WERI-Rb-1 (cell line): ENCODE results near the gene ALCAM.

Experiments used
- DNase-seq: peaks from one replicate; pipeline ENCODE4 v3.0.0-alpha.2; 2020
- H3K27ac ChIP-seq: fragments of 250-450 bp; sonication (Bioruptor Pico); 2 replicates; pipeline ENCODE4 v1.5.1; 2020; ENCODE audit warnings: mild to moderate bottlenecking, moderate library complexity
- H3K27me3 ChIP-seq: fragments of 250-450 bp; sonication (Bioruptor Pico); 2 replicates; pipeline ENCODE4 v1.5.1; 2021; ENCODE audit warnings: mild to moderate bottlenecking, low read depth, moderate library complexity; ENCODE audit not compliant: insufficient read depth, severe bottlenecking
- H3K36me3 ChIP-seq: fragments of 250-450 bp; sonication (Bioruptor Pico); 2 replicates; pipeline ENCODE4 v1.5.1; 2020; ENCODE audit warnings: mild to moderate bottlenecking, moderate library complexity
- H3K4me3 ChIP-seq: 2 replicates; pipeline ENCODE4 v1.5.1; 2011; ENCODE audit warnings: low read depth, mild to moderate bottlenecking, control low read depth, low read length
- H3K9me3 ChIP-seq: fragments of 250-450 bp; sonication (Bioruptor Pico); 2 replicates; pipeline ENCODE4 v1.5.1; 2021; ENCODE audit warnings: mild to moderate bottlenecking, moderate library complexity; ENCODE audit not compliant: severe bottlenecking
- TF ChIP-seq, protein P1 (sequence below): IDR thresholded peaks from 2 replicates; pipeline ENCODE4 v1.5.1; 2011; ENCODE audit warnings: low read depth, mild to moderate bottlenecking, control low read depth, inconsistent platforms, low read length

Gene ALCAM

DNA sequence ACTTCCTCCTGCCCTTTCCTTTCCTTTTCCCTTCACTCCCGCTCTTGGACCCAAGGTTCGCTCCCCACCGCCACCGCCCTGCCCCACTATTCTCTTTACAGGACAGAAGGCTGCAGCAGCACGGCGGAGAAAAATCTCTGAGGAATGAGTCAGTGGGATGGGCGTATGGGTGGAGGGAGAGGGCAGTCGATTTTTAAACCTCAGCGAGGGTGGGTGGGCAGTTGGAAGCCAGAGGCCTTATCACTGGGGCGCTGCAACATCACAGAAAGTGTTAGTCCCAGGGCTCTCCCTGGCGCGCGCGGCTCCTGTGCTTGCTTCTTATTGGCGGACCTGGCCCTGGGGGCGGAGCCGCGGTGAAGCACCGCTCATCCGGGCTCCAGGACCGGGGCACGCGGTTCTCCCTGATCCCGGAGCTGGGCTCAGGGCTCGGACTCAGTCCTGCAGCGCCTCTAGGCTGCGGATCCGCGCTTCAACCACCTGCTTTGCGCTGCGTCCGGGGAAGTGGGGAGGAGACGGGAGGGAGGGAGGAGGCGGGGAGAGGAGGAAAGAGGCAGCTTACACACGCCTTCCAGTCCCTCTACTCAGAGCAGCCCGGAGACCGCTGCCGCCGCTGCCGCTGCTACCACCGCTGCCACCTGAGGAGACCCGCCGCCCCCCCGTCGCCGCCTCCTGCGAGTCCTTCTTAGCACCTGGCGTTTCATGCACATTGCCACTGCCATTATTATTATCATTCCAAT, at the start of gene ALCAM:
ALCAM (plus strand) TSS at position 584 of the 737 bp plus-strand sequence.
- H3K27me3 ChIP-seq, result no peaks in the 10 kb centered on the region
- DNase-seq, result peak; percentile 97
- no peaks in the 10 kb centered on the region for H3K9me3 ChIP-seq
- H3K36me3 ChIP-seq, result no peaks in the 10 kb centered on the region
- TF ChIP-seq, protein P1, sequence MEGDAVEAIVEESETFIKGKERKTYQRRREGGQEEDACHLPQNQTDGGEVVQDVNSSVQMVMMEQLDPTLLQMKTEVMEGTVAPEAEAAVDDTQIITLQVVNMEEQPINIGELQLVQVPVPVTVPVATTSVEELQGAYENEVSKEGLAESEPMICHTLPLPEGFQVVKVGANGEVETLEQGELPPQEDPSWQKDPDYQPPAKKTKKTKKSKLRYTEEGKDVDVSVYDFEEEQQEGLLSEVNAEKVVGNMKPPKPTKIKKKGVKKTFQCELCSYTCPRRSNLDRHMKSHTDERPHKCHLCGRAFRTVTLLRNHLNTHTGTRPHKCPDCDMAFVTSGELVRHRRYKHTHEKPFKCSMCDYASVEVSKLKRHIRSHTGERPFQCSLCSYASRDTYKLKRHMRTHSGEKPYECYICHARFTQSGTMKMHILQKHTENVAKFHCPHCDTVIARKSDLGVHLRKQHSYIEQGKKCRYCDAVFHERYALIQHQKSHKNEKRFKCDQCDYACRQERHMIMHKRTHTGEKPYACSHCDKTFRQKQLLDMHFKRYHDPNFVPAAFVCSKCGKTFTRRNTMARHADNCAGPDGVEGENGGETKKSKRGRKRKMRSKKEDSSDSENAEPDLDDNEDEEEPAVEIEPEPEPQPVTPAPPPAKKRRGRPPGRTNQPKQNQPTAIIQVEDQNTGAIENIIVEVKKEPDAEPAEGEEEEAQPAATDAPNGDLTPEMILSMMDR, result peak; percentile 72
- peak within 1 kb of the TSS; percentile 76 for H3K27ac ChIP-seq
- peak within 1 kb of the TSS; percentile 83 for H3K4me3 ChIP-seq

DNA sequence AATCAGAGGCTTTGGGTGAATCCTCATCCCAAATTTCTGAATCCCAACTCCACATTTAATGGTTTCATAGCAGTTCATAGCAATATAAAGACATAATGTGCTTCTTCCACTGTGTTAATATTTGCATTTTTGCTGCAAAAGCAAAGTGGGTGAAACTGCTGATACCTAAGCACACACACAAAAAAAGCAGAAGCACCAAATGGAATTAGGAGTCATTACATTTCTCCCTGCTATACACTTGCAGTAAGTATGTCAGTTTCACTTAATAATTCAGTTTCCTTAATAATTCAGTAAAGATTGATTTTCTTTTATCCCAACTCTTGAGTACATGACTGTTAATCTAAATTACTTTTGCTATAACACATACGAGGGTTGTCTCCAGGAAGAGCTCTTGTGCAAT, 48.9 kb upstream of the ALCAM start:
- TF ChIP-seq, protein P1, result no peak
- H3K27me3 ChIP-seq, result no peaks in the 10 kb centered on the region
- no peak for DNase-seq
- H3K36me3 ChIP-seq, result no peaks in the 10 kb centered on the region
- no peaks in the 10 kb centered on the region for H3K9me3 ChIP-seq
- H3K4me3 ChIP-seq, result no peak overlapping the region
- no peak overlapping the region for H3K27ac ChIP-seq

DNA sequence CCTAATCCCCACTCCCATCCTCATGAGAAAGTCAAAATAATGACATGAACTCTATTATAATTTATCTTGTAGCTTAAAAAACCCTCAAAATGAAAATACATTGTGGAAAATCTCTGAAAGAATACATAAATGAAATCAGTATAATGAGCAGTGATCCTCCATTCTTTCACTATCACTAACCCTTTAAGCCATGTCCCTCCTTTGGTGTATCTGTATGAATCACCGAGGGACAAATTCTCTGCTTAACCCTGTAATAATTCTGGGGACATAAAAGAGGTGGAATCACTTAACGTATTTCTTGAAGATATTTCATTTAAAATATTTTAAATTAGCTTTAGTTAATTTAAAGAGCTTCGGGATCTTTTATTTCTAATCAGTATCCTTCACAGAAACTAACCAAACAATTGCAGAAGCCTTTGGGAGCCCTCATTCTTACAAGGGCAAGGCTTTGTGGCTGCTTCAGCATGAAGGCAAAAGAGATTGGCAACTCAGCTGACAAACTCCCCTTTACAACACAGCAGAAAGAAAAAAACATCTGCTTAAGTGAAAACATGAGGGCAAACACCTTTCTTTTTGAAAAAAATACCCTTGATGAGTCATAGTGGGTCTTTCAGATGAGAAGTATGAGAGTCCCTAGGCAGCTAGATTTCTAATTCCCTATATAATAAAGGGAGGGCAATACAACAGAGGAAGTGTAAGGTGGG, 44.0 kb upstream of the ALCAM start:
- TF ChIP-seq, protein P1, result no peak
- no peaks in the 10 kb centered on the region for H3K36me3 ChIP-seq
- no peak overlapping the region for H3K27ac ChIP-seq
- no peak for DNase-seq
- H3K27me3 ChIP-seq, result no peaks in the 10 kb centered on the region
- no peak overlapping the region for H3K4me3 ChIP-seq
- no peaks in the 10 kb centered on the region for H3K9me3 ChIP-seq

DNA sequence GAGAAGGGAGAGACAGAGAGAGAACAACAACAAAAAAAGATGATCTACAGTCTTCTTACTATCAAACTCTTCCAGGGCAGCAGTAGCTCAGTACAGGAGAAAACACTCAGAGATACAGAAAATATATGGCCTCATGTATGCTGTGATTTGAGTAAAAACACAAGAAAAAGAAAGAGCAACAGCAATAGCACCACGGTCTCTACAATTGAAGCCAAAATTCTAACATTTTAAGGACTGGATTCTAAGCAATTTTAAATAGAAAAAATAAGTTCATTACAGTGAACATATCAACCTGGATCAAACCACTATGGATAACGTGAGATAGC, 43.5 kb upstream of the ALCAM start:
- Histone ChIP-seq H3K36me3 (no peaks in the 10 kb centered on the region), H3K27me3 (no peaks in the 10 kb centered on the region), H3K27ac (no peak overlapping the region), H3K4me3 (no peak overlapping the region), H3K9me3 (no peaks in the 10 kb centered on the region)
- TF ChIP-seq, protein P1, result no peak
- DNase-seq, result no peak

DNA sequence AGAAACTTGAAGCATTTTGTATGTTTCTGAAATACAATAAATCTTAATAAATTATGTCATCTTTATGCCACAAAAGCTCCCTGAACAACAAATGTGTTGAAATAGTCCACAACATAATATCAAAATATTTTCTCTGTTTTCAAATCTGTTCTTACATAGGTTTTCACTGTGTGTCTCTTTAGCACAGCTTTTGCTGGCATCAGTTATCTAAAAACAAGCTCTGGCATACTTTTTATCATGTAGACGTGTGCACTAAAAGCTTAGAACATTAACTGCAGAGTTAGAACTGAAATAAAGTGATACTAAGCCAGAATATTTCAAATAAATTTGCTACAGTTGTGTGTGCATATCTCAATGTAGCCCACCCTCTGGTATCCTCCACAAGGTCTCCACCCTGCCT, 41.8 kb upstream of the ALCAM start:
- no peaks in the 10 kb centered on the region for H3K36me3 ChIP-seq
- no peak for DNase-seq
- H3K4me3 ChIP-seq, result no peak overlapping the region
- H3K27me3 ChIP-seq, result no peaks in the 10 kb centered on the region
- H3K9me3 ChIP-seq, result no peaks in the 10 kb centered on the region
- H3K27ac ChIP-seq, result no peak overlapping the region
- TF ChIP-seq, protein P1, result no peak
